Hippocampal formation (tissue), 2 donors: Measurements from ENCODE around the gene FMNL3.
"Not testable (repeated sequence)": the region's sequence is repeated elsewhere in the genome, so short reads cannot be mapped to it uniquely, and the experiment has no call there.

ENCODE experiments used
- DNase-seq, 2 donors: peaks; one replicate each; lab custom pipeline; 2025; lab: John Stamatoyannopoulos, UW

FMNL3 gene

DNA sequence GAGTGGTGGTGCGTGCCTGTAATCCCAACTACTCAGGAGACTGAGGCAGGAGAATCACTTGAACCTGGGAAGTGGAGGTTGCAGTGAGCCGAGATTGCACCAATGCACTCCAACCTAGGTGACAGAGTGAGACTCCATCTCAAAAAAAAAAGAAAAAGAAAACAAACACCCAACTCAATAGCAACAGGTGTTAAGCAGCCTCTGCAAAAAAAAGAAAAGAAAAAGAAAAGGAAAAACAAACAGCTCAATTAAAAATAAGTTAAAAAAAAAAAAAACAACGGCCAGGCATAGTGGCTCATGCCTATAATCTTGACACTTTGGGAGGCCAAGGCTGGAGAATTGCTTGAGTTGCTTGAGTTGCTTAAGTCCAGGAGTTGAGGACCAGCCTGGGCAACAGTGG is 10.6 kb upstream of the FMNL3 start:
- DNase-seq: not testable (repeated sequence)

DNA sequence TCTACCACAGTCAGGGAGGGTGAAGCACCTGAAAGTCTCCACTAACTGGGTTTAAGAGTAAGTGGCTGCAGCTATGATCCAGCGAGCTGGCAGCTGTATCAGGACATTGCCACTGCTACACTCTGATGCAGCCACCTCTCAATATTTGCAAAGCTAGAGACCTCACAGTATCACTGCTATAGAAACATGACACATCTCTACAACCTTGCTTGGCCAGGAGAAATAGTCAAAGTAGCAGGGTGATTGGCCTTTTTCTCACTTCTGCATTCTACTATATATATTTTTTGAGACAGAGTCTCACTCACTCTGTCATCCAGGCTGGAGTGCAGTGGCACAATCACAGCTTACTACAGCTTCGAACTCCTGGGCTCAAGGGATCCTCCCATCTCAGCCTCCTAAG is 9.3 kb upstream of the FMNL3 start:
- DNase-seq: no peak

DNA sequence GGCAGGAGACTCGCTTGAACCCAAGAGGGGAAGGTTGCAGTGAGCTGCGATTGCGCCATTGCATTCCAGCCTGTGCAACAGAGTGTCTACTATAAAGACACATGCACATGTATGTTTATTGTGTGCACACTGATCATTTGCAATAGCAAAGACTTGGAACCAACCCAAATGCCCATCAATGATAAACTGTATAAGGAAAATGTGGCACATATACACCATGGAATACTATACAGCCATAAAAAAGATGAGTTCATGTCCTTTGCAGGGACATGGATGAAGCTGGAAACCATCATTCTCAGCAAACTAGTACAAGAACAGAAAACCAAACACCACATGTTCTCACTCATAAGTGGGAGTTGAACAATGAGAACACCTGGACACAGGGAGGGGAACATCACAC is 6.7 kb upstream of the FMNL3 start:
- not testable (repeated sequence) for DNase-seq

DNA sequence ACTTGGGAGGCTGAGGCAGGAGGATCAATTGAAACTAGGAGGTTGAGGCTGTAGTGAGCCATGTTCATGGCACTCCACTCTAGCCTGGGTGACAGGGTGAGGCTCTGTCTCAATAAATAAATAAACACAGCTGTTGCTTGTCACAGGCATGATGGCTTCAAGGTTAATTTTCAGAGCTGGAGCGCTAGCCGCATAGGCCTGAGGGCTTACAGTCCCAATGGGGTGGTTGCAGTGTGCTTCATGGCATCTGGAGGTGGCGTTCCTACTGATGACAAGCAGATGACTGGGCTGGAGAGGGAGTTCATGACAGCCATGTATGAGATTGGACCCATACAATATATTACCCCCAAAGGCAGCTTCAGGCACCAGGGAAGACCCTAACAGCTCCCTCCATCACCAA is 1.6 kb upstream of the FMNL3 start:
- DNase-seq: no peak

DNA sequence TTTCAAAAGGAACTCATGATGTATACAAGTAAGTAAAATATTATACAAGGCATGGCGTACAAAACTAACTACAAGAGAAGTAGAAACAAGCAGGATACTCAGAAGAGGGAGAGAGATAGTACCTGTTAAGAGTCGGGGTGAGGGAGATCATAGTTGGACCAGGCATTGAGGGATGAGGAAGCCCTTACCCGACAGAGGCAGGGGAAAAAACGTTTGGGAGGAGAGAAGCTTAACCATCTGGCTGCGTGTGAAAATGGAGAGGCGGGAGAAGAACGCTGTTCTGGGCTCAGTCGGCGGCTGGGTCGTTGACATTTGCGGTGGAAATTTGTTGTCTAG is 575 bp upstream of the FMNL3 start:
- no peak for DNase-seq

DNA sequence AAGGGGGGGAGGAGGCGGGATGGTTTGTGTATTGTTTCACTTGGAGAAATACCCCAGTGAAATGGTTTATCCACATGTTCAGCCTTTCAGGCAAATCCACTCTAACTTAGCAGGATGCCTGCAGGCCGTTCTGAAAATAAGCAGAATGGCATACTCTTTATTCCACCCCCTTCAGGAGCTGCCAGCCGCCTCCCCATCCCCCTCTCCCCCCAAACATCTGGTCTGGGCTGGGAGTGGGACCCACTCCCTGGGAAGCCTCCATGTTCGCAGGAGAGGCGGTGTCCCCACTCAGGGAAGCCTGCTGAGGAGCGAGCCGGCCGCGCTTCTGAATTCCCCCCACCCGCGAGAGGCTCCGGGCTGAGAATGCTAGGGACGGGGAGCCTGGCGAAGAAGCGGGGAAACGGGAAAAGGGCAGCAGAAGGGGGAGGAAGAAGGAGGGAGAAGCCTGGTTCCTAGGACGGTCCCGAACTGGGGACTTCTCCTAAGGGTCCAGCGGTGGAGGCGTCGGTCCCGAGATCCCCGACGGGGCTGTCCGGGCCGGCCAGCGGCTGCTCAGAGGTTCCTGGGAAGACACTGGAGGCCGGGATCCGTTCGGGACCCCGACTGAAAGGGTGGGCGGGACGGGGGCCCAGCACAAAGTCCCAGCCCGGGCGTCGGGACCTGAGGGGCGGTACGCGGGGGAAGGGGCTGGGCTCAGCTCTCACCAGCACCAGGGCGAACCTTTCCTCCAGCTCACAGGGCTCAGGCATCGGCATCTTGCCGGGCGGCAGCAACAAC is 666 bp downstream of the FMNL3 start:
- peak in 1 of 2 donors; percentile 39 for DNase-seq

DNA sequence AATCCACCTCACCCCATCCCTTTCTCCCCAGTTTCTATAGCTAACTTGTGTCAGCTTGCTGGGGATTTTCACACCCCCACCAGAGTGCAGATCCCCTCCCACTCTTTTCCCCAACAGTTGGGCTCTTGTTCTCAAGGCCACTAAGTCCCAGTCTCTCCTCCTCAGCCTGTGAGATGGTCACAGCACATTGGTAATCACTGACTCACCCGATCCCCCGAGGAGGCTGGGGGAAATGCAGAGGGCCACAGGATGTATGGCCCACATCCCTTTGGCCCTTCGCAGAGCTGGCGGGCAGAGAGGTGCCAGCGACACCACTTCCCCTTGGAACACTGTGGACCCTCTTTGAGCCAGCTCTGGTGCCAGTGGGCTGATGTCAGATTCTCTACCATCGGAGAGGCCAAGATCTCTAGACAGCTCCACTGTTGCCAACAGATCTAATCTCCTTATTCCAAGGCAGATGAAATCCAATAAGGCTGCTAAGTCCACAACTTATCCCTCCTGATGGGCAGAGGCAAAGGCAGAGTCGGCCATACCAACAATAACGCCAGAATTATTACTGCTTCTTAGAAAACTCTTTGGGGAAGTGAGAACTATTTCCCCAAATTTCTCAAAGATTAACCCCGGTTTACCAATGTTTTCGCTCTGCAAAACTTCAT is 1.6 kb downstream of the FMNL3 start:
- peak; percentile 17 to 31 for DNase-seq

DNA sequence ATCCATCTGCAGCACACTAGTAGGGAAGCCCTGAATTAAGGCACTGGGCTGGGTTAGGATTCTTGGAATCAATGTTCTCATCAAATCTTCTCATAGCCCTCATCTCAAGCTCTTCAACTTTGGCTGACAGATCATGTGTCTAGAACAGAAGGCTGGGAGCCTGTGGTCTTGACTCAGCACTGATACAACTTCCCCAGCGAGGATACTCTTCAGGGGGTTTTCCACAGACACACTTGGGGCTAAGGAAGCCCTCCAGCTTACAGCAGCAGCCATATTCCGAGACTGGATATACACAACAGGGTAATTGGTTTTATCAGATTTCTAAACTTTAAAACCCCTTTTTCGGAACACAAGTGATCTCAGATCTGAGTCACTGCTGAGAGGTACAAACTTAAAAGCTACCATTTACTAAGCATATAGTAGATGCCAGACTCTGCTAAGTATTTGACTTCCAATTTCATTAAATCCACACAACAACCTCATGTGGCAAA is 3.5 kb downstream of the FMNL3 start:
- no peak for DNase-seq

DNA sequence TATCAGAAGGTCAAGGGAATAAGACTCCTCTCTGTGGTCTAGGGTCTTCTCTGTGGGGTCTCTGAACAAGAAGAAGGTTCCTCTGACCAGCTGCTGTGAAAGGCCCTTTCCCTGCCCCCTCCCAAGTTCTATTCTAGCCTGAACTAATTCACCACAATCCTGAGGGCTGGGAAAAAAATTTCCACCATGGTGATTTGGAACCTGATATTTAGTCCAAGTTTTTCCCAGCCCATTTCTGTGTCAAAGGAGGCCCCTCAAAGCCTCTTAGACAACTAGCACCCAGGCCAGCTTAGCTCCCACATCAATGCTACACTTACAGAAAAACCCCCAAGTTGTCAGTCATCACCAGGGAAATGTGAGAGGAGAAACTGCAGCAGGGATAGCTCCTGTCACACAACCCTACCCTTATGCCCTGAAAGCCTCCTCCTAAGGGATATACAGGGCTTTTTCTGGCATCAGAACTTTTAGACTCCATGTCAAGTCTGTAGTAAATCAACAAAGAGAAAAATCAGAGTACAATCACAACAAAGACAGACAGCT is 4.5 kb downstream of the FMNL3 start:
- no peak for DNase-seq

DNA sequence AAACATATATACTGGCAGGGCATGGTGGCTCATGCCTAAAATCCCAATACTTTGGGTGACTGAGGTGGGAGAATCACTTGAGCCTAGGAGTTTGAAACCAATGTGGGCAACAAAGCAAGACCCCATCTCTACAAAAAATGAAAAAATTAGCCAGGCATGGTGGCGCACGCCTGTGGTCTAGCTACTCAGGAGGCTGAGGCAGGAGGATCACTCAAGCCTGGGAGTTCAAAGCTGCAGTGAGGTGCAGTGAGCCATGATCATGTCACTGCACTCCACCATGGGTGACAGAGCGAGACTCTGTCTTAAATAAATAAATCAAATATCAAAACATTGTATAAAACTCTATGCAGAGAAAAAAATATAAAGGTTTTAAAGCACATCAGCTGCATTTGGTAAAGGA is 5.2 kb downstream of the FMNL3 start:
- DNase-seq: no peak

DNA sequence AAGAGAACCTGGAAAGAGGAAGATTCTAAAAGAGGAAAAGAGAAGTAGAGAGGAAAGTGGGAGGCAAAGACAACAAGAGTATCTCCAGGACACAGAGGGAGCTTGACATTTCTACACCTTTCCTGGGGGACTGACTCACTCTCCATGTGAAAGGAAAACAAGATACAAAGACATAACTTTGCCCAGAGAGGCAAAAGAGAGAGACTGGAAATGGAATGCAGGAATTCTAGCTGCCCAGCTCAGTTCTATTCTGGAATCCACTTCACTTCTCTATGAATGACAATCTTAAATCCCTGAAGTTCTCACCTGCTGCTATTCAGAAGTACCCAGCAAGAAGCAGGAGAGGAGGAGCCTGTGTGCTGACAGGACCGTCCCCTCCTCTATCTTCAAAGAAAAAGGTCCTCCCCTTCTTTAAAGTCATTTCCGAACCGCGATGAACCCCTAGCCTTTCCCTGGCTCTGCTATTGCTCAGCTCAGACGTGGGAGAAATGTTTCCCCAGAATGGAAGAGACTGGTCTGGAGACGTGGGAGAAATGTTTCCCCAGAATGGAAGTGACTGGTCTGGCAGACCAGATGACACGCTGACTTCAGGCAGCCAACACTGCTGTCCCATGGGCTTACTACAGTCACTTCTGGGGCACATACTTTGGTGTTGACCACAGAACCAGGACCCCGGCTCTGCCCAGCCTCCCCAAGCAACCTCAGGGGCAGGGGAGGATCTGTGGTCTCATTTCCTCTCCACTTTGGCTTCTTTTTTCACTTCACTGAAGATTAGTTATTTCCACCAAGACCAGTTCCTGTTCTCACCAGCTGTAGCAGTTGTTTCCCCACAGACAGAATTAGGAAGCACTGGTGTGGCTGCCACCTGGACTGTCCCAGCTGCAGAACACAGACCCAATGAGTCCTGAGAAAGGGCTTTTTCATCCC is 8.3 kb downstream of the FMNL3 start:
- peak in 1 of 2 donors; percentile 8 for DNase-seq

DNA sequence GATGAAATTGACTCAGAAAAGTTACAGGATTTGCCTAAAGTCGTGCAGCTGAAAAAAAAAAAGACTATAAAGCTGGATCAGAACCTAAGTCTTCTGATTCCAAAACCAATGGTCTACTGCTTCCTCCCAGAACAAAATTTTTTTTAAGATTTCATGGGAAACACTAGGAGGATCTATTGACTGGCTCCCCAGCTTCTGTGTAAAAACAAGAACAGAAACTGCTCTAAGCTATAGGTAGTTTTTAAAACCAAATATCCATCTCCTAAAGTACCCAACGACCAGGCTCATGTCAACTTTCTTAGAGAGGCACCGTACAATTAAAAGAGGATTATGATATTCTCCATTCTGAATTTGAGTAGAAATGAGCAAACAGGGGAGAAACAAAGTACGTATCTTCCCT is 9.4 kb downstream of the FMNL3 start:
- no peak for DNase-seq

DNA sequence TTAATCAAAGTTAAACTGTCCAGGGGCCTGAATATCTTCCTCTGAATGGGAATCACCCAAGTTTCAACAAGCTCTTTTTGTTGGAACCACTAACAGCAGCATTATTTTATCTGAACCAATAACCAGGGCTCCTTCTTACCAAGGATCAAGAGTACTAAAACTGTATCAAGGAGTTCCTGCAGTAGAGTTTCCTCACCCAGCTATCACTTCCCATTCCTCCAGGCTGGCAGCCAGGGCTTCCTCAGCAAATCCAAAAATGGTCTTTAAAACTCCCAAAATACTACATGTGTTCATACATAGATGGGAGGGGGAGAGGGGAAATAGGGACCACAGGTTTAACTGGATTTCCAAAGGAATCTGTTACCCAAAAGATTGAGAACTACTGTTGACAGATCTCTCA is 10.5 kb downstream of the FMNL3 start:
- DNase-seq: no peak

DNA sequence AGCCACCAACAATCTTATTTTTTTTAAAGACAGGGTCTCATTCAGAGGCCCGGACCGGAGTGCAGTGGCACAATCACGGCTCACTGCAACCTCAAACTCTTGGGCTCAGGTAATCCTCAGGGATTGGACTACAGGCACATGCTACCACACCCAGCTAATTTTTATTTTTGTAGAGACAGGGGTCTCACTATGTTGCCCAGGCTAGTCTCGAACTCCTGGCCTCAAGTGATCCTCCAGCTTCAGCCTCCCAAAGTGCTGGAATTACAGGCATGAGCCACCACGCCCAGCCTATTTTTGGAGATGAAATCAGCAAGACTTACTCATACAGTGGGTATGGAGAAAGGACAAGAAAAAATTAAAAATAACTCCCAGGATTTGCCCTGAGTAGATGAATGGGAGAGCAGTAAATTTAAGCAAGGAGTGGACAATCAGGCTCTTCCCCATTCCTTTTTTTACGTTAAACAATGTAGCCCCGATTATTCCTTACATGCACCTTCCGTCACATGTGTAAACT is 13.2 kb downstream of the FMNL3 start:
- no peak for DNase-seq

DNA sequence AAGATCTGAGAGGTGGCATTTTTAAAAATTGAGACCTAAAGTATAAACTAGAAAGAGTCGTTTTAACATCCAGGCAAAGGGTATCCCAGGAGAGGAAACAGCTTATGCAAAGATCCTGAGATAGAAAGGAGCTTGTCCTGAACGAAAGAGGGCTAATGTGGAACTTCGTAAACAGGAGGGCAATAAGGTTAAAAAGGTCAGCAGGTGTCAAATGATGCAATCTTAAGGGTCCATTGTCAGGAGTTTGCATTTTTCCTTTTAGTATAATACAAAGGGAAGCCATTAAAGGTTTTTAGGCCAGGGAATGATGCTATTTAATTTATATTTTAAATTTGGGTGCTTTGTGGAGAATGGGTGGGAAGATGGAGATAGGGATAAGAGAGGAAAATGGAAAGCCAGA is 14.4 kb downstream of the FMNL3 start:
- no peak for DNase-seq

DNA sequence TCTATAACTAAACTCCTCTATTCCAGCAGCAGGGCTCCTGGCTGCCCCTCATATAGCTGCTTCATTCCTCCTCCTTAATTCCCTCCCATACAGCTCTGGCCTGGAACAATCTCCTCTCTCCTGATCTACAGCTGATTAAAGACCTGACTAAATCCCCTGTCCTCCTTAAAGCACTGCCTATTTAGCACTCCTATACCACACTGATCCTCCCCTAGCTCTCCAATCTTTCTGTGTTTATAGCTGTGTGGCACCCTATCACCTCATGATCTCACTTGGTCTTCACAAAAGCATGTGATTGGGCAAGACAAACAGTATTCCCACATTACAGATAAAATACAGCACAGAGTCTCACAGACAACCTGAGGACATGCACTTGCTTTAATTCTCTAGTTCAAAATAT is 17.4 kb downstream of the FMNL3 start:
- no peak for DNase-seq

DNA sequence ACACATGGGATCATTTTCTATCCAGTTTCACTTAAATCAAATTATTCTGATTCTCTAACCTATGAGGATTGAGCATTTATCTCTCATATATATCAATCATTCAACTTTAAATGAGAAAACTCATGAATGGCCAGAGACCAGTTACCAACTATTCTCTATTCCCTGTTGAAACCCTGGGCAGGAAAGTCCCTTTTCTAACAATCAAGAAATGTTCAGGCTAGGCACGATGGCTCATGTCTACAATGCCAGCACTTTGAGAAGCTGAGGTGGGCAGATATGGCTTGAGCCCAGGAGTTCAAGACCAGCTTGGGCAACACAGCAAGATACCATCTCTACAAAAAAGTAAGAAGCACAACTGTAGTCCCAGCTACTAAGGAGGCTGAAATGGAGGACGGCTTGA is 18.0 kb downstream of the FMNL3 start:
- DNase-seq: no peak

DNA sequence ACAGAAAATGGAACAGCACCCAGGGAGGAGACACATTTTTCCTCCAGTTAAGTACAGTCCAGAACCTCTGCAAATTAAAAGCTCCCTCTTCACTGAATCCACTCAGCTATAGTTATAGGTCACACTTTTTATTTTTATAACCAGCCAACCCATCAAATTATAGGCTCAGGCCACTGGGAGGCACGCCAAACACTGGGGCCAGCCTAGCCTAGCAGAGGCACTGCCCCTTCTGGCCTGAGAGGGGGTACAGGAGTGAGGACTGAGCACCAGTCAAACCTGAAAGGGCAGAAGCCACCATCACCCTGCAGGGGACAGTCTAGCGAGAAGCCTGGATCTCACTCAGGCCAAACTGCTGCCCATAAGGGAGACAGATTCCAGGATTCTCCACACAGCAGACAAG is 19.3 kb downstream of the FMNL3 start:
- DNase-seq: no peak

DNA sequence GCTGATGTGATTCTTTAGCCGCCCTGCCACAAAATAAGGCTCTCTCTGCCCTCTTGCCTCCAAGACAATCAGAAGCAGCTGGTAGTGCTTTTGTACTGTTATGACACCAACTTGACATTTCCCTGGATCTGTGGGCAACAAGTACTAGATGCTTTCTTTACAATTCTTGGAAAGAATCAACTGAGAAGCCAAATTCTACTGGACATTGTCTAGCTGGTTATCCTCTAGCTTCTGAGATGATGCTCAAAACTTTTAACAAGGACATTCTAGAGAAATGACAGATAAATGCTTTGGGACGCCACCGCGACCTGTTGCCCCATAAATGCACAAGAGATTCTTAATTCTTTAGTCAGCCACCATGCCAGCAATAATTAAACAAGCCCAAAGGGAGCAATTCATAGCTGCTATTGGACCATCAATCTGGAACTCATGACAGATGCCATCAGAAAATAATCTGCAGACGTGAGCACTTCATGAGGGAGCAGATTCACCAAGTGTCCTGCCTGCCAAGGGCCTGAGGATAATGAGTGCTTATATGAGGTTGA is 22.8 kb downstream of the FMNL3 start:
- no peak for DNase-seq

DNA sequence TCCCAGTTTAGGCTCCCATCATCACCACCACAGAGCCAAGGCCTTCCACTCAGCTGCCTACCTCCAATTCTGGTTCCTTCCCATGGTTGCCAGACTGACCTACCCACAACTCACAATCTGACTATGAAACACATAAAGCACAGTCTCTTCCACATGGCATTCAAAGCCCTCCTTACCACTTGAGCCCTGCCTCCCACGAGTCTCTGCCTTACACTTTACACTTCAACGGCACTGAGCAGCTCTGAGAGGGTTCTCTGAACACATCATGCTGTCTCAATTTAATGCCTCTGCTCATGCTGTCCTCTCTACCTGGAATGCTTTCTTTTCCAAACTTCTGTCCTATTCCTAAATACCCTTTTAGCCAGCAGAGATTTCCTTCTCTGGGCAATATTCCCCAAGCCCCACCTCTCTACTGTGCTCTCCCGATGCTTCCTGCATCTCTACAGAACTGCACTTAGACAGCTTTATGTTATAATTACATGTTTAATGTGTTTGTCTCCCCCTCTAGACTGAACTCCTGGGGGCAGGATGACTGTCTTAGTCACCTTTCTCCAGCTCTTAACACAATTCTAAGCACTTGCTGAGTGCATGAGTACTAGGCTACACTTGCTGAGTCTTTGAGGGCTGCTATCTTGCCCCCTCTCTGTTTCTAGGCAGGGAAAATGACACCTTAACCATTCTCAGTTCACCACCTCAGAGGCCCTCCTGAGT is 23.5 kb downstream of the FMNL3 start:
- no peak for DNase-seq

DNA sequence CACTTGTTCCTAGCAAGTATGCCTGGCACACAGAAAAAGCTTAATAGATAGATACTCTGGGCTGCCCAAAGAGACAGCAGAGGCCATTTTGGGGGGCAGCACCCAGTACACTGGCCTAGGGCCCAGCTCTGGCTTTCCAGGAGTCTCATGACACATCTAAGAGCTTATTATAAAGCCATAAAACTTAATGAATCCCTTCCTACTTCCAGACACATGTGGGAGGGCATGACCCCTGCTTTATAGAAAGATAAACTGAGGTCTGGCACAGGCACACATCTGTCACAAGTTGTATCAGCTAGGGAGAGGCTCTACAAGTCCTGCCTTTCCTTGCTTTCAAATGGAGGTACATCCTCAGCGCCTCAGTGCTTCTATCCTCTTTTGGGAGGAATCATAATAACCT is 27.1 kb downstream of the FMNL3 start:
- no peak for DNase-seq
